HG02759 (cell line): Measurements from ENCODE around the gene KRTAP10-8.
"Not testable (repeated sequence)": the region's sequence is repeated elsewhere in the genome, so short reads cannot be mapped to it uniquely, and the experiment has no call there.

Experiments
- ATAC-seq: cut with Tn5 transposase; IDR thresholded peaks from one replicate; pipeline ENCODE4 v1.9.1; 2021; ENCODE audit warnings: mild to moderate bottlenecking, moderate library complexity; ENCODE audit not compliant: unreplicated experiment

Gene KRTAP10-8

GRCh38 chr21:44598061-44598460 is 13.8 kb upstream of the KRTAP10-8 start:
- ATAC-seq = no peak

GRCh38 chr21:44599264-44600029 is 12.4 kb upstream of the KRTAP10-8 start:
- no peak for ATAC-seq

GRCh38 chr21:44600118-44600978 is 11.5 kb upstream of the KRTAP10-8 start, which contains the start of gene KRTAP10-7:
TSS of gene KRTAP10-7 (plus strand) at chr21:44600597. CDS start at chr21:44600622, 25 bp downstream.
- not testable (repeated sequence) for ATAC-seq

GRCh38 chr21:44601091-44601490 is 10.8 kb upstream of the KRTAP10-8 start:
- ATAC-seq = not testable (repeated sequence)

GRCh38 chr21:44601596-44602462 is 10.1 kb upstream of the KRTAP10-8 start:
- ATAC-seq = no peak

GRCh38 chr21:44602463-44602850 is 9.4 kb upstream of the KRTAP10-8 start:
- no peak for ATAC-seq

GRCh38 chr21:44603109-44603875 is 8.6 kb upstream of the KRTAP10-8 start:
- no peak for ATAC-seq

GRCh38 chr21:44603911-44604310 is 8.0 kb upstream of the KRTAP10-8 start:
- no peak for ATAC-seq

GRCh38 chr21:44606495-44606894 is 5.4 kb upstream of the KRTAP10-8 start:
- ATAC-seq = no peak

- ATAC-seq = no peak
Observed at GRCh38 chr21:44609193-44609592, 2.7 kb upstream of the KRTAP10-8 start.

GRCh38 chr21:44610157-44610843 is 1.6 kb upstream of the KRTAP10-8 start:
- not testable (repeated sequence) for ATAC-seq

- ATAC-seq = no peak
Observed at GRCh38 chr21:44611551-44611950, 328 bp upstream of the KRTAP10-8 start.

- ATAC-seq = no peak
Observed at GRCh38 chr21:44612669-44613229, 870 bp downstream of the KRTAP10-8 start.

- ATAC-seq = no peak
Observed at GRCh38 chr21:44613386-44614155, 1.7 kb downstream of the KRTAP10-8 start.

- no peak for ATAC-seq
Observed at GRCh38 chr21:44614161-44614631, 2.3 kb downstream of the KRTAP10-8 start.

- ATAC-seq = no peak
Observed at GRCh38 chr21:44614961-44615391, 3.1 kb downstream of the KRTAP10-8 start.

- no peak for ATAC-seq
Observed at GRCh38 chr21:44615466-44615865, 3.6 kb downstream of the KRTAP10-8 start.

GRCh38 chr21:44615911-44616590 is 4.2 kb downstream of the KRTAP10-8 start:
- ATAC-seq = no peak
